Smooth muscle cell (in vitro differentiated cells): ENCODE data around the gene FOSB. TPM values are rescaled to one million over a fixed set of nuclear protein-coding genes. Genes with fewer than 3 reads are reported as not detected.

Source experiments
- DNase-seq: peaks from one replicate; lab custom pipeline; 2025; ENCODE audit not compliant: unreplicated experiment; lab: John Stamatoyannopoulos, UW
- H2AFZ ChIP-seq: fragments of 200-600 bp; sonication (generic); 2 replicates; pipeline ENCODE4 v1.6.0; 2016; ENCODE audit warnings: antibody characterized with exemption, low read depth, mild to moderate bottlenecking
- H3F3A ChIP-seq: fragments of 200-600 bp; sonication (generic); 2 replicates; pipeline ENCODE4 v1.6.0; 2017; ENCODE audit warnings: antibody characterized with exemption, low read depth
- H3K27ac ChIP-seq: fragments of 200-600 bp; sonication (generic); 2 replicates; pipeline ENCODE4 v1.5.1; 2016; ENCODE audit warnings: low read depth, mild to moderate bottlenecking
- H3K27me3 ChIP-seq: fragments of 200-600 bp; sonication (generic); 2 replicates; pipeline ENCODE4 v1.6.1; 2016; ENCODE audit warnings: low read depth, mild to moderate bottlenecking
- H3K36me3 ChIP-seq: fragments of 200-600 bp; sonication (generic); 2 replicates; pipeline ENCODE4 v1.5.1; 2016; ENCODE audit warnings: low read depth
- H3K4me1 ChIP-seq: fragments of 200-600 bp; sonication (generic); 2 replicates; pipeline ENCODE4 v1.5.1; 2016; ENCODE audit warnings: low read depth
- H3K4me2 ChIP-seq: fragments of 200-600 bp; sonication (generic); 2 replicates; pipeline ENCODE4 v1.6.0; 2016; ENCODE audit warnings: mild to moderate bottlenecking
- H3K4me3 ChIP-seq: fragments of 200-600 bp; sonication (generic); 2 replicates; pipeline ENCODE4 v1.5.1; 2016; ENCODE audit warnings: mild to moderate bottlenecking
- H3K79me2 ChIP-seq: fragments of 200-600 bp; sonication (generic); 2 replicates; pipeline ENCODE4 v1.6.0; 2016; ENCODE audit warnings: low read depth, mild to moderate bottlenecking
- H3K9ac ChIP-seq: fragments of 200-600 bp; sonication (generic); 2 replicates; pipeline ENCODE4 v1.6.0; 2016; ENCODE audit warnings: low read depth
- H3K9me3 ChIP-seq: fragments of 200-600 bp; sonication (generic); replicated peaks from 2 replicates; pipeline ENCODE4 v1.5.1; 2016; ENCODE audit warnings: low read depth
- H4K20me1 ChIP-seq: fragments of 200-600 bp; sonication (generic); 2 replicates; pipeline ENCODE4 v1.6.0; 2016; ENCODE audit warnings: low read depth
- WGBS: methylation state at CpG from one replicate; pipeline ENCODE4 v1.1.7; 2016; ENCODE audit warnings: low lambda C conversion rate; 5-methylcytosine and 5-hydroxymethylcytosine counted together
- polyA plus RNA-seq: library from polyadenylated mRNA; unstranded; fragments of >200 nt; fragmentation: Nextera tagmentation; extraction: Ambion mirVana; gene quantifications from 2 replicates; pipeline ENCODE4 v1.2.1, GENCODE V29; 2016
- total RNA-seq: library from RNA; depleted of rRNA; stranded (reverse); fragments of >200 nt; gene quantifications from 2 replicates; pipeline ENCODE4 v1.2.3, GENCODE V29; 2014
- TF ChIP-seq, protein P1 (sequence below): fragments of 200-600 bp; sonication (generic); IDR thresholded peaks from 2 replicates; pipeline ENCODE4 v1.5.1; 2017; ENCODE audit warnings: borderline replicate concordance, mild to moderate bottlenecking, antibody characterized with exemption; ENCODE audit not compliant: insufficient read depth, poor library complexity, severe bottlenecking

Gene FOSB
- total and polyA plus RNA-seq, 2 experiments from 2014 or later: 178 to 186 TPM

DNA sequence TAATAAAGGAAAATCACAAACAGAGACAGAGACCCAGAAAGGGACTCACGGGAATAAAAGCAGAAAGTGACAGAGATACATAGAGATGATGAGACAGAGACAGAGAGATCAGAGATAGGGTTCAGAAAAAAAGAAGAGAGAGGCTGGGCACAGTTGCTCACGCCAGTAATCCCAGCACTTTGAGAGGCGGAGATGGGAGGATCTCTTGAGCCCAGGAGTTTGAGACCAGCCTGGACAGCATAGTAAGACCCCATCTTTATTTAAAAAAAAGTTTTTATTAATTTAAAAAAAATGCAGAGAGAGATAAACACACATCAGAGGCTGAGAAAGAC, 19.4 kb upstream of the FOSB start:
- no peaks in the 10 kb centered on the region for H3K9me3 ChIP-seq
- H3K27me3 ChIP-seq: no peaks in the 10 kb centered on the region
- no peak overlapping the region for H3K4me3 ChIP-seq
- TF ChIP-seq, protein P1, sequence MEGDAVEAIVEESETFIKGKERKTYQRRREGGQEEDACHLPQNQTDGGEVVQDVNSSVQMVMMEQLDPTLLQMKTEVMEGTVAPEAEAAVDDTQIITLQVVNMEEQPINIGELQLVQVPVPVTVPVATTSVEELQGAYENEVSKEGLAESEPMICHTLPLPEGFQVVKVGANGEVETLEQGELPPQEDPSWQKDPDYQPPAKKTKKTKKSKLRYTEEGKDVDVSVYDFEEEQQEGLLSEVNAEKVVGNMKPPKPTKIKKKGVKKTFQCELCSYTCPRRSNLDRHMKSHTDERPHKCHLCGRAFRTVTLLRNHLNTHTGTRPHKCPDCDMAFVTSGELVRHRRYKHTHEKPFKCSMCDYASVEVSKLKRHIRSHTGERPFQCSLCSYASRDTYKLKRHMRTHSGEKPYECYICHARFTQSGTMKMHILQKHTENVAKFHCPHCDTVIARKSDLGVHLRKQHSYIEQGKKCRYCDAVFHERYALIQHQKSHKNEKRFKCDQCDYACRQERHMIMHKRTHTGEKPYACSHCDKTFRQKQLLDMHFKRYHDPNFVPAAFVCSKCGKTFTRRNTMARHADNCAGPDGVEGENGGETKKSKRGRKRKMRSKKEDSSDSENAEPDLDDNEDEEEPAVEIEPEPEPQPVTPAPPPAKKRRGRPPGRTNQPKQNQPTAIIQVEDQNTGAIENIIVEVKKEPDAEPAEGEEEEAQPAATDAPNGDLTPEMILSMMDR: no peak
- H3K79me2 ChIP-seq: no peaks in the 10 kb centered on the region
- 96% methylated on average over 3 of the region's 3 CpGs for WGBS
- no peaks in the 10 kb centered on the region for H4K20me1 ChIP-seq
- peaks cover 10% of the 10 kb centered on the region for H3K4me1 ChIP-seq
- no peak overlapping the region for H2AFZ ChIP-seq
- no peaks in the 10 kb centered on the region for H3K36me3 ChIP-seq
- H3K4me2 ChIP-seq: no peak overlapping the region
- no peak overlapping the region for H3K27ac ChIP-seq
- peaks cover 10% of the 10 kb centered on the region for H3F3A ChIP-seq
- no peak for DNase-seq
- no peak overlapping the region for H3K9ac ChIP-seq

DNA sequence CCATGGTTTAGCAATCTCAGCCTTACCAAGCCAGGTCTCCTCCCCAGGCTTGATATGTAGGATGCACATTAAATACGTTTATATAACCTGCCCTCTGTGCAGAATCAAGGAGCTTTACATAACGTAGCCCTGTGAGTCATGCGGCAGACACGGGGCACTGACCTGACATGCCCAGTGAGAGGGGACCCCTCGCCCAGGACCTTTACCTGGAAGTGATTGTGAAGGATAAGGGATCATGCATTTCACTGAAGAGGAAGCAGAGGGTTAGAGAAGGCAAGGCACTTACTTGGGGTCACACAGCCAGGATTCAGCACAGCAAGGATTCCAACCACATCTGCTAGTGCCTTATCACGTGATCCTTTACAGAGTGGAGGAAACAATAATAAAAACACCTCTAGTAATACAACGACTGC, 18.9 kb upstream of the FOSB start:
- no peak overlapping the region for H3K4me2 ChIP-seq
- peak overlapping the region; percentile 96 for H3K27ac ChIP-seq
- H3K9ac ChIP-seq: no peak overlapping the region
- H4K20me1 ChIP-seq: no peaks in the 10 kb centered on the region
- no peak overlapping the region for H2AFZ ChIP-seq
- DNase-seq: no peak
- no peaks in the 10 kb centered on the region for H3K9me3 ChIP-seq
- peaks cover 10% of the 10 kb centered on the region for H3F3A ChIP-seq
- no peak overlapping the region for H3K4me3 ChIP-seq
- H3K27me3 ChIP-seq: no peaks in the 10 kb centered on the region
- no peaks in the 10 kb centered on the region for H3K79me2 ChIP-seq
- 69% methylated on average over 7 of the region's 7 CpGs for WGBS
- TF ChIP-seq, protein P1: no peak
- peaks cover 10% of the 10 kb centered on the region for H3K4me1 ChIP-seq
- H3K36me3 ChIP-seq: no peaks in the 10 kb centered on the region

DNA sequence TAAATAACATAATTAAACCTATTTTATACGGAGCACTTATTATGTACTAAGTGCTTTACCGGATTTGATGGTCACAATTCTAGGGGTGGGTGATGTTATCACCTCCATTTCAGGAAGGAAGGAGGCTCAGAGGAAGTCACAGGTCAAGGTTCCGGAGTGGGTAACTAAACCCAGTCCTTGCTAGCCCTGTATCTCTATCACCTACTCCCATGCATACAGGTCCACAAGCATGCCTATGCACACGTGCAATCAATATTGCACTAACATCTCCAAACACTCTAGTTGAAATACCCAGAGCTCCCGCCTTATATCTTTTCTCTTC, 17.8 kb upstream of the FOSB start:
- Histone ChIP-seq H3K79me2 (no peaks in the 10 kb centered on the region), H3K27ac (peak overlapping the region; percentile 96), H3K4me3 (peak overlapping the region; percentile 61), H3K36me3 (no peaks in the 10 kb centered on the region), H4K20me1 (no peaks in the 10 kb centered on the region), H2AFZ (no peak overlapping the region), H3K9ac (peak overlapping the region; percentile 98), H3K27me3 (no peaks in the 10 kb centered on the region), H3K4me2 (peak overlapping the region; percentile 92), H3K9me3 (no peaks in the 10 kb centered on the region), H3K4me1 (peaks cover 5% of the 10 kb centered on the region), H3F3A (peaks cover 10% of the 10 kb centered on the region)
- WGBS: 71% methylated on average over 5 of the region's 5 CpGs
- no peak for DNase-seq
- TF ChIP-seq, protein P1: no peak

DNA sequence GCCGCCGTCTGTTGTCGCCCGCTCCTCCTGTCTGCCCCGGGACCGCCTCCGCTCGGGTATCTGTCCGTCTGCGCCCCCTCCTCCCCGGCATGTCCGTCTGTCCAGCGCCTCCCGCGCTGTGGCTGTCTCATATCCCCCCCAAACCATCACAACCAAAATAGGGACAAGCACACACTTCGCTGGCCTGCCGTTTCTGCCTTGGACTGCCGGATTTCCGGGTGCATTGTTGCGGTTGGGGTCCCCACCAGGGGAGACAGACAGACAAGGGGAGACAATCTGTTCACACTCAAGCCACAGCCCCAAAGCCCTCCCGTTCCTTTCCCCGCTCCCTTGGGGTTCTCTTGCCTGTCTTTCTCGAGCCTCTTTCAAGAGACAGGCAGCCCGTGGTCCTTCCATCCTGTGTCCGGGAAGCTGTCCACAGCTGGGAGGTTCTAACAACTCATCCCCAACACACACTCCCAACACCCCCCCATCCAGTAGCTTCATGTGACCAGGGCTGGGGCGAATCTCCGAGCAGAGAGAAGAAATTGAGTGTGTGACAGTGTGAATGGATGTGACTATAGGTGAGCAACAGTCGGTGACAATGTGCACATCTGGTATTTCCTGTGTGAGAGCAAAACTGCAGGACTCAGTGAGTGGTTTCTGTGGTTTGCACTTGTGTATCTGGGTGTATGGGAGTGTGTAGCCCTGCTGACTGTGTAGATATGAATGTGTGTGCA, 16.5 kb upstream of the FOSB start:
- H3K79me2 ChIP-seq: no peaks in the 10 kb centered on the region
- peak overlapping the region; percentile 57 for H3K4me3 ChIP-seq
- H3K27me3 ChIP-seq: no peaks in the 10 kb centered on the region
- H2AFZ ChIP-seq: no peak overlapping the region
- H3K4me1 ChIP-seq: peaks cover 5% of the 10 kb centered on the region
- no peaks in the 10 kb centered on the region for H4K20me1 ChIP-seq
- H3K27ac ChIP-seq: peak overlapping the region; percentile 99
- H3K9me3 ChIP-seq: no peaks in the 10 kb centered on the region
- no peak for DNase-seq
- peak overlapping the region; percentile 89 for H3K4me2 ChIP-seq
- 34% methylated on average over 17 of the region's 28 CpGs for WGBS
- TF ChIP-seq, protein P1: no peak
- peaks cover 3% of the 10 kb centered on the region for H3F3A ChIP-seq
- no peaks in the 10 kb centered on the region for H3K36me3 ChIP-seq
- peak overlapping the region; percentile 100 for H3K9ac ChIP-seq
